GM12892 (cell line): ENCODE data around the gene DNAH12.
"Not testable (repeated sequence)": the region's sequence is repeated elsewhere in the genome, so short reads cannot be mapped to it uniquely, and the experiment has no call there.

Source experiments
- POLR2A ChIP-seq: IDR thresholded peaks from 2 replicates; pipeline ENCODE4 v1.6.1; 2011; ENCODE audit warnings: low read depth, low read length, control low read depth
- TAF1 ChIP-seq: IDR thresholded peaks from 2 replicates; pipeline ENCODE4 v1.6.1; 2011; ENCODE audit warnings: low read depth, mild to moderate bottlenecking, control low read depth, low read length, borderline replicate concordance

GRCh38 chr3:57326498-57326897, 217.6 kb downstream of the DNAH12 start:
- not testable (repeated sequence) for TF ChIP-seq POLR2A, TAF1
